Activated T-cell treated with anti-CD3 and anti-CD28 coated beads, Interleukin-2, amount 50 U/mL, for 24 hours (primary cell): ENCODE results near the gene OGDH.
"Not testable (repeated sequence)": the region's sequence is repeated elsewhere in the genome, so short reads cannot be mapped to it uniquely, and the experiment has no call there.

ENCODE experiments used
- DNase-seq: peaks from one replicate; pipeline ENCODE4 v3.0.0-alpha.2; 2020
- H3K27ac Mint-ChIP-seq: 2 replicates; pipeline ENCODE4 v1.8.0; 2020; ENCODE audit warnings: mild to moderate bottlenecking, mixed read lengths
- H3K27me3 Mint-ChIP-seq: 2 replicates; pipeline ENCODE4 v1.8.0; 2020; ENCODE audit warnings: mixed read lengths
- H3K36me3 Mint-ChIP-seq: 2 replicates; pipeline ENCODE4 v1.8.0; 2020; ENCODE audit warnings: low read depth, mixed read lengths
- H3K4me1 Mint-ChIP-seq: 2 replicates; pipeline ENCODE4 v1.8.0; 2020; ENCODE audit warnings: low read depth, mixed read lengths
- H3K4me3 Mint-ChIP-seq: 2 replicates; pipeline ENCODE4 v1.8.0; 2020; ENCODE audit warnings: mild to moderate bottlenecking, moderate library complexity, mixed read lengths
- H3K9me3 Mint-ChIP-seq: 2 replicates; pipeline ENCODE4 v1.8.0; 2020; ENCODE audit warnings: mixed read lengths

OGDH gene

DNA sequence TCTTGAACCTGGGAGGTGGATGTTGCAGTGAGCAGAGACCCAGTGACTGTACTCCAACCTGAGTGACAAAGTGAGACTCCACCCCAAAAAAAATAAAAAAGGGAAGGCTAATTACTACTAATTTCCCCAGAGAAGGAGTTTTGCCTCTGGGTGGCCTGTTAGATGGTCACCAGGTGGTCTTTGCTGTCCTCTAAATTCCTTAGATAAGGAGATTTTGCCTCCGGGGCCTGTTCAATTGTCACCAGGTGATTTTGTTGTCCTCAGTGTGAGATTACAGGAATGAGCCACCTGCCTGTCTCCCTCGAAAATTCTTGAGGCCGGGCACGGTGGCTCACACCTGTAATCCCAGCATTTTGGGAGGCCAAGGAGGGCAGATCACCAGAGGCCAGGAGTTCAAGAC lies 117.8 kb downstream of the OGDH start:
- Mint-ChIP-seq H3K36me3 (no peaks in the 10 kb centered on the region), H3K9me3 (peaks cover 6% of the 10 kb centered on the region), H3K27ac (no peak overlapping the region), H3K4me1 (no peaks in the 10 kb centered on the region), H3K4me3 (no peak overlapping the region), H3K27me3 (no peaks in the 10 kb centered on the region)
- DNase-seq = no peak

- not testable (repeated sequence) for H3K27ac Mint-ChIP-seq, H3K4me3 Mint-ChIP-seq, H3K27me3 Mint-ChIP-seq, DNase-seq, H3K36me3 Mint-ChIP-seq, H3K4me1 Mint-ChIP-seq, H3K9me3 Mint-ChIP-seq
Observed at GRCh38 chr7:44726250-44726649, 119.8 kb downstream of the OGDH start.

DNA sequence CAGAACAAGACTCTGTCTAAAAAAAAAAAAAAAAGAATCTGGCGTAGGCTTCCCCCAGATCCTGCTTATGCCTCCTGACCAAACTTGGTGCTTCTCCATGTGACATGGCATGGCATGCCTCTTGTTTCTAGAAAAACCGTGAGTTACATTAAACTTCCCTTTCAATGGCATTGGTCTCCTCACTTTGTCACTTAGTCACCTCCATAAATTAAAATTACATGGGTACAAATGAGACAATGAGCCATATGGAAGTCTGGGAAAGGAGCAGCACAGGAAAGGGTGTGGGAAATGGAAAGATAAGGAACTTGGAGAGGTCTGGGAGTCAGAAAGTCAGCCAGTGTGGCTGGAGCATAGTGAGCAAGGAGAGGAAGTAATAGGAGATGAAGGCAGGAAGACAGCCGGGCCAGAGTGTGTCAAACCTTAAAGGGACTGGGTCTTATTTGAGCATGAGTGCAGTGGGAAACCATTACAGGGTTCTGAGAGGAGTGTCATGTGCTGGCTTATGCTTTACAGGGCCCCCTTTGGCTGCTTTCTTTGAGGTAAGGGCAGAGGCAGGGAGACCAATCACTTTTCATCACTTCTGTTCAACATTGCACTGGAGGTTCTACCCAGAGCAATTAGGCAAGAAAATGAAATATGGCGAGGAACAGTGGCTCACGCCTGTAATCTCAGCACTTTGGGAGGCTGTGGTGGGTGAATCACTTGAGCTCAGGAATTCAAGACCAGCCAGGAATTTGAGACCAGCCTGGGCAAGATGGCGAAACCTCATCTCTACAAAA lies 120.9 kb downstream of the OGDH start:
- no peaks in the 10 kb centered on the region for H3K4me1 Mint-ChIP-seq
- H3K4me3 Mint-ChIP-seq = no peak overlapping the region
- H3K27ac Mint-ChIP-seq = no peak overlapping the region
- no peaks in the 10 kb centered on the region for H3K9me3 Mint-ChIP-seq
- H3K36me3 Mint-ChIP-seq = no peaks in the 10 kb centered on the region
- H3K27me3 Mint-ChIP-seq = no peaks in the 10 kb centered on the region
- no peak for DNase-seq

DNA sequence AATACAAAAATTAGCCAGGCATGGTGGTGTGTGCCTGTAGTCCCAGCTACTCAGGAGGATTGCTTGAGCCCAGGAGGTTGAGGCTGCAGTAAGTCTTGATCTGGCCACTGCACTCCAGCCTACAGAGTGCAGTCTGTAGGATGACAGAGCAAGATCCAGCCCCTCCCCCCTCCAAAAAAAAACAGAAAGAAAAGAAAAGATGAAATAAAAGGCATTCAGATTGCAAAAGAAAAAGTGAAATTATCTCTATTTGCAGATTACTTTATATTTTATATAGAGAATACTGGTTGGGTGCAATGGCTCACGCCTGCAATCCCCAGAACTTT lies 121.5 kb downstream of the OGDH start:
- no peaks in the 10 kb centered on the region for H3K27me3 Mint-ChIP-seq
- H3K9me3 Mint-ChIP-seq = no peaks in the 10 kb centered on the region
- no peak overlapping the region for H3K4me3 Mint-ChIP-seq
- DNase-seq = no peak
- H3K27ac Mint-ChIP-seq = no peak overlapping the region
- H3K36me3 Mint-ChIP-seq = no peaks in the 10 kb centered on the region
- H3K4me1 Mint-ChIP-seq = peaks cover 1% of the 10 kb centered on the region

- Mint-ChIP-seq H3K9me3 (no peaks in the 10 kb centered on the region), H3K4me1 (peaks cover 11% of the 10 kb centered on the region), H3K27me3 (no peaks in the 10 kb centered on the region), H3K27ac (no peak overlapping the region), H3K36me3 (no peaks in the 10 kb centered on the region), H3K4me3 (no peak overlapping the region)
- no peak for DNase-seq
Observed at GRCh38 chr7:44729949-44730590, 123.6 kb downstream of the OGDH start.

DNA sequence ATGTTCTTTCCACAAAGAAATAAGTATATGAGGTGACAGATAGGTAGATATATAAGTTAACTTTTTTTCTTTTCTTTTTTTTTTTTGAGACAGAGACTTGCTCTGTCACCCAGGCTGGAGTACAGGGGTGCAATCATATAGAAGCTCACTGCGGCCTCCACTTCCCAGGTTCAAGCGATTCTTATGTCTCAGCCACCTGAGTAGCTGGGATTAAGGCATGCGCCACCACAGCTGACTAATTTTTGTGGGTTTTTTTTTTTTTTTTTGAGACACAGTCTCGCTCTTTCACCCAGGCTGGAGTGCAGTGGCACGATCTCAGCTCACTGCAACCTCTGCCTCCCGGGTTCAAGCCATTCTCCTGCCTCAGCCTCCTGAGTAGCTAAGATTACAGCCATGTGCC lies 126.5 kb downstream of the OGDH start:
- peaks cover 23% of the 10 kb centered on the region for H3K4me1 Mint-ChIP-seq
- not testable (repeated sequence) for H3K4me3 Mint-ChIP-seq, DNase-seq, H3K27ac Mint-ChIP-seq, H3K9me3 Mint-ChIP-seq, H3K36me3 Mint-ChIP-seq, H3K27me3 Mint-ChIP-seq

GRCh38 chr7:44733708-44734481 lies 127.5 kb downstream of the OGDH start:
- H3K4me3 Mint-ChIP-seq = no peak overlapping the region
- H3K36me3 Mint-ChIP-seq = no peaks in the 10 kb centered on the region
- H3K4me1 Mint-ChIP-seq = peaks cover 25% of the 10 kb centered on the region
- H3K27ac Mint-ChIP-seq = no peak overlapping the region
- no peaks in the 10 kb centered on the region for H3K9me3 Mint-ChIP-seq
- DNase-seq = no peak
- H3K27me3 Mint-ChIP-seq = no peaks in the 10 kb centered on the region

- DNase-seq = no peak
- Mint-ChIP-seq H3K9me3 (no peaks in the 10 kb centered on the region), H3K36me3 (no peaks in the 10 kb centered on the region), H3K27me3 (no peaks in the 10 kb centered on the region), H3K4me1 (peaks cover 25% of the 10 kb centered on the region), H3K27ac (peak overlapping the region; percentile 82), H3K4me3 (no peak overlapping the region)
Observed at GRCh38 chr7:44735403-44736165, 129.2 kb downstream of the OGDH start.

DNA sequence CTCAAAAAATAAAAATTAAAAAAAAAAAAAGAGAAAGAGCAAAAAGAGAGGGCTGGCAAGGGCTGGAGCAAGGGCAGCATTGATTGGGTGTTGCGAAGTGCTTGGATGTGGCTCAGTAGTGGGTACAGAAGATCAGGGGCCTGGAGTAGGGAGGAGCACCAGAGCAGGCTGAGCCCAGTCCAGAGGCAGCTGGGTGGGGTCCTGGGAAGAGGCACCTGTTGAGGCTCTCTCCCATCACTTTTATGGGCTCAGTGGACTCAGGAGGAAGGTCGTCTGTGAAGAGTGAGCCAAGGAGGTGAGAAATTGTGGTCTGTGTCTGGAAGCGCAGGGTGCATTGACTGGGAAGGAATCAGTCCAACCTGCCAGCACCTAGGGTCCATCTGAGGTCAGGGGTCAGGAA lies 130.5 kb downstream of the OGDH start:
- Mint-ChIP-seq H3K36me3 (no peaks in the 10 kb centered on the region), H3K4me3 (no peak overlapping the region), H3K27ac (peak overlapping the region; percentile 30), H3K9me3 (no peaks in the 10 kb centered on the region), H3K4me1 (peaks cover 25% of the 10 kb centered on the region), H3K27me3 (no peaks in the 10 kb centered on the region)
- no peak for DNase-seq

- no peaks in the 10 kb centered on the region for H3K27me3 Mint-ChIP-seq
- H3K4me3 Mint-ChIP-seq = no peak overlapping the region
- H3K4me1 Mint-ChIP-seq = peaks cover 24% of the 10 kb centered on the region
- H3K36me3 Mint-ChIP-seq = no peaks in the 10 kb centered on the region
- no peaks in the 10 kb centered on the region for H3K9me3 Mint-ChIP-seq
- peak overlapping the region; percentile 59 for H3K27ac Mint-ChIP-seq
- no peak for DNase-seq
Observed at GRCh38 chr7:44738051-44738723, 131.8 kb downstream of the OGDH start.

GRCh38 chr7:44738876-44739665 lies 132.6 kb downstream of the OGDH start:
- Mint-ChIP-seq H3K4me3 (no peak overlapping the region), H3K27ac (no peak overlapping the region), H3K4me1 (peaks cover 24% of the 10 kb centered on the region), H3K27me3 (no peaks in the 10 kb centered on the region), H3K9me3 (no peaks in the 10 kb centered on the region), H3K36me3 (no peaks in the 10 kb centered on the region)
- DNase-seq = no peak

DNA sequence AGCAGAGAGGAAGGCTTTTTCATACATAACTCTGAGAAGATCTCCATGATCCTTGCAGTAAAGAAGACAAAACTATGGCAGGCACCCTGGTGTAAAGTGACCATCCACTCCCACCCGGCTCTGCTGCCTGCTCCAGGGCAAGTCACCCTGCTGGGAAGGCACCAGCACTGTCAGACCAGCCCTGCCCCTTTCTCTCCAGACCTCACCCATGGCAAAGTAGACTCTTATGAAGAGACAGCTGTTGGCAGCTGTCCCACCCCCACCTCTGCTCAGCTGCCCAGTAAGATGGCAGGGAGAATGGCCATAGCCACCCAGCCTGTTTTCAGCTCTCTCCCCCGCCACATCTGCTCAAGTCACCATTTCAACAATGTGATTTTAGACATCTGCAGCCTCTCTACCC lies 133.6 kb downstream of the OGDH start:
- no peak overlapping the region for H3K27ac Mint-ChIP-seq
- H3K9me3 Mint-ChIP-seq = no peaks in the 10 kb centered on the region
- H3K4me3 Mint-ChIP-seq = no peak overlapping the region
- no peak for DNase-seq
- no peaks in the 10 kb centered on the region for H3K27me3 Mint-ChIP-seq
- H3K36me3 Mint-ChIP-seq = no peaks in the 10 kb centered on the region
- H3K4me1 Mint-ChIP-seq = peaks cover 17% of the 10 kb centered on the region

DNA sequence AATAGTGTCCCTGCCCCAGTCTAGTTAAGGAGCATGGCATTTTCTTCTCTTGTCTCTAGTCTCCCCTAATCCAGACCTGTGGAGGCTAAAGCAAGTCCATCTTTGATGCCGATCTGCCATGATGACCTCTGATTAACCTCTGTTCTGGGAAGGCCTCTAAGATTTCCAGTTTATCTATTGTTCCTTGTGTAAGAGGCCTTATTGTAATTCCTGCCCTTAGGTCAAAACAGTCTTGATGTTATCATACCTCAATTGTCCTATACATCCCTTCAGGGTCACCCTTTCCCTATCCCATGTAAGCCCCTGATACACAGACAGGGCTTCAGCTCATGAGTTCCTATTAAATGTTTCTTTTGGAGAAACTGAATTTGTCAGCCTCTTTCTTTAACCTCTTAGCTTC lies 137.3 kb downstream of the OGDH start:
- no peaks in the 10 kb centered on the region for H3K9me3 Mint-ChIP-seq
- no peak overlapping the region for H3K27ac Mint-ChIP-seq

More for the DNA sequence above, 137.3 kb downstream of the OGDH start:
- Mint-ChIP-seq H3K27me3 (no peaks in the 10 kb centered on the region), H3K36me3 (no peaks in the 10 kb centered on the region), H3K4me3 (no peak overlapping the region), H3K4me1 (peaks cover 9% of the 10 kb centered on the region)
- no peak for DNase-seq
